ENCODE results near the gene CDC42BPB. TPM values are rescaled to one million over a fixed set of nuclear protein-coding genes. Genes with fewer than 3 reads are reported as not detected.

Gene CDC42BPB
- total RNA-seq, 3 donors from 2014 or later (not counting 1 experiment from before 2014, with no cell fraction given), result 0.86 to 2.3 (median 2.0) TPM

DNA sequence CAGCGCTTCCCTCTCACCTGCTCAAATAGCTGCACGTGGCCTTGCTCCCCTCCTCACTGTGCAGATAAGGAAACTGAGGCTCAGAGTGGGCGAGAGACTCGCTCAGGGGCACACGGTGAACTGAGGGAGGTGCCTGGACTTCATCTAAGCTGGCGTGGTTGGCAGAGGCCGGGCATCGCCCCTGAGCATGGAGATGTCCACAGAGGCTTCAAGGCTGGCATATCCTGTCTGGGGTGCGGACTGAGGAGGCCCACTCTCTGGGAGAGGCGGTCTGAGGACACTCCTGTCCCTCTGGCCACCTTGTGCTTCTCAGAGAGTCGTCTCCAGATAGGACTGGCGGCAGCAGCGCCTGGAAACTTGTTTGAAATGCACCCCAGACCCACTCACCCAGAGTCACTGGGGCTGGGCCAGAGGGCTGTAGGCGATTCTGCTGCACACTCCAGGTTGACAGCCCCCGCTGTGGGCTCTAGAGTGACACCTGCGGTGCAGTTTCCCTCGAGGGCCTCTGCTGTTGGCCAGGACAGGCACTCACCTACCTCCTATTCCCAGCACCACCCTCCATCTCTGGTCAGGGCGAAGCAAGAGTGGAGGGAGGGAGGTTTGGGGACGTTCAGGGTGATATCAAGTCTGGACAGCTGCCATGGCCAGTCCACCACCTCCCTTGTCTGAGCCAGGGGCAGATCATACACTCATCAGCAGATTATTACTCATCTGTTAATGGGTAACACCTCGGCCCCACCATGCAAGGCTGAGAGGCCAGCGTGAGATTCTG lies 15.4 kb upstream of the CDC42BPB start:
- peaks cover 0 to 11% of the 10 kb centered on the region in 2 donors for H3K27me3 Mint-ChIP-seq (ENCODE audit: low read depth in 2 of 2)
- no peaks in the 10 kb centered on the region for H3K9me3 Mint-ChIP-seq
- no peak for DNase-seq
- H3K27ac Mint-ChIP-seq, result no peak overlapping the region
- no peaks in the 10 kb centered on the region for H3K4me1 Mint-ChIP-seq
- intact Hi-C loops (cut with micrococcal nuclease), result loop anchor here (10.0 kb wide), 1 partner anchor 222 kb away; no protein-coding TSS in a partner anchor
- no peak overlapping the region for H3K27ac ChIP-seq (ENCODE audit: low read length)
- ATAC-seq, result no peak
- peaks cover 10% of the 10 kb centered on the region for H3K27me3 ChIP-seq (ENCODE audit: control insufficient read depth, insufficient read depth, low read length)
- TF ChIP-seq CTCF (IDR thresholded peaks at IDR 0.05), result no peak
- 77% methylated on average over 19 of the region's 21 CpGs for WGBS (ENCODE audit: insufficient coverage)
- no peak overlapping the region for H3K4me3 ChIP-seq (ENCODE audit: low read length)
- peaks cover 14% of the 10 kb centered on the region for H3K4me1 ChIP-seq (ENCODE audit: control insufficient read depth, insufficient read depth, low read length)
- no peaks in the 10 kb centered on the region for H3K36me3 Mint-ChIP-seq
- H3K9me3 ChIP-seq (ENCODE audit: control insufficient read depth, insufficient read depth, low read length), result no peaks in the 10 kb centered on the region
- no peak overlapping the region for H3K4me3 Mint-ChIP-seq
- H3K36me3 ChIP-seq (ENCODE audit: control insufficient read depth, insufficient read depth, low read length), result no peaks in the 10 kb centered on the region

- no peaks in the 10 kb centered on the region for H3K9me3 ChIP-seq (ENCODE audit: control insufficient read depth, insufficient read depth, low read length)
- no peak overlapping the region for H3K4me3 Mint-ChIP-seq
- DNase-seq (no peak), ATAC-seq (no peak)
- no peak overlapping the region for H3K27ac Mint-ChIP-seq
- H3K4me1 Mint-ChIP-seq, result no peaks in the 10 kb centered on the region
- no peak overlapping the region for H3K27ac ChIP-seq (ENCODE audit: low read length)
- peaks cover 0 to 11% of the 10 kb centered on the region in 2 donors for H3K27me3 Mint-ChIP-seq (ENCODE audit: low read depth in 2 of 2)
- H3K36me3 ChIP-seq (ENCODE audit: control insufficient read depth, insufficient read depth, low read length), result no peaks in the 10 kb centered on the region
- TF ChIP-seq CTCF (IDR thresholded peaks at IDR 0.05), result no peak
- WGBS (ENCODE audit: insufficient coverage), result 88% methylated on average over 32 of the region's 32 CpGs
- peaks cover 8% of the 10 kb centered on the region for H3K27me3 ChIP-seq (ENCODE audit: control insufficient read depth, insufficient read depth, low read length)
- no peaks in the 10 kb centered on the region for H3K36me3 Mint-ChIP-seq
- H3K4me1 ChIP-seq (ENCODE audit: control insufficient read depth, insufficient read depth, low read length), result peaks cover 14% of the 10 kb centered on the region
- no peaks in the 10 kb centered on the region for H3K9me3 Mint-ChIP-seq
- intact Hi-C loops (cut with micrococcal nuclease), result loop anchor here (10.0 kb wide), 1 partner anchor 223 kb away; no protein-coding TSS in a partner anchor
- no peak overlapping the region for H3K4me3 ChIP-seq (ENCODE audit: low read length)
Measured at GRCh38 chr14:103071544-103072251, 14.3 kb upstream of the CDC42BPB start.

GRCh38 chr14:103070971-103071542 lies 13.7 kb upstream of the CDC42BPB start:
- intact Hi-C loops (cut with micrococcal nuclease), result loop anchor here (10.0 kb wide), 1 partner anchor 224 kb away; no protein-coding TSS in a partner anchor
- Mint-ChIP-seq H3K27me3 (ENCODE audit: low read depth in 2 of 2) (peaks cover 0 to 11% of the 10 kb centered on the region in 2 donors), H3K4me3 (no peak overlapping the region), H3K4me1 (no peaks in the 10 kb centered on the region), H3K27ac (no peak overlapping the region), H3K9me3 (no peaks in the 10 kb centered on the region), H3K36me3 (no peaks in the 10 kb centered on the region)
- WGBS (ENCODE audit: insufficient coverage), result 91% methylated on average over 21 of the region's 21 CpGs
- H3K27ac ChIP-seq (ENCODE audit: low read length), result no peak overlapping the region
- no peaks in the 10 kb centered on the region for H3K36me3 ChIP-seq (ENCODE audit: control insufficient read depth, insufficient read depth, low read length)
- H3K27me3 ChIP-seq (ENCODE audit: control insufficient read depth, insufficient read depth, low read length), result peaks cover 5% of the 10 kb centered on the region
- TF ChIP-seq CTCF (IDR thresholded peaks at IDR 0.05), result no peak
- no peaks in the 10 kb centered on the region for H3K9me3 ChIP-seq (ENCODE audit: control insufficient read depth, insufficient read depth, low read length)
- H3K4me3 ChIP-seq (ENCODE audit: low read length), result no peak overlapping the region
- ATAC-seq, result no peak
- H3K4me1 ChIP-seq (ENCODE audit: control insufficient read depth, insufficient read depth, low read length), result peaks cover 12% of the 10 kb centered on the region
- no peak for DNase-seq
